ENCODE data around the gene RPS6KA2. TPM values are rescaled to one million over a fixed set of nuclear protein-coding genes. Genes with fewer than 3 reads are reported as not detected.

The RPS6KA2 gene
- total RNA-seq, 1 experiment from 2014 or later = 43.7 TPM

DNA sequence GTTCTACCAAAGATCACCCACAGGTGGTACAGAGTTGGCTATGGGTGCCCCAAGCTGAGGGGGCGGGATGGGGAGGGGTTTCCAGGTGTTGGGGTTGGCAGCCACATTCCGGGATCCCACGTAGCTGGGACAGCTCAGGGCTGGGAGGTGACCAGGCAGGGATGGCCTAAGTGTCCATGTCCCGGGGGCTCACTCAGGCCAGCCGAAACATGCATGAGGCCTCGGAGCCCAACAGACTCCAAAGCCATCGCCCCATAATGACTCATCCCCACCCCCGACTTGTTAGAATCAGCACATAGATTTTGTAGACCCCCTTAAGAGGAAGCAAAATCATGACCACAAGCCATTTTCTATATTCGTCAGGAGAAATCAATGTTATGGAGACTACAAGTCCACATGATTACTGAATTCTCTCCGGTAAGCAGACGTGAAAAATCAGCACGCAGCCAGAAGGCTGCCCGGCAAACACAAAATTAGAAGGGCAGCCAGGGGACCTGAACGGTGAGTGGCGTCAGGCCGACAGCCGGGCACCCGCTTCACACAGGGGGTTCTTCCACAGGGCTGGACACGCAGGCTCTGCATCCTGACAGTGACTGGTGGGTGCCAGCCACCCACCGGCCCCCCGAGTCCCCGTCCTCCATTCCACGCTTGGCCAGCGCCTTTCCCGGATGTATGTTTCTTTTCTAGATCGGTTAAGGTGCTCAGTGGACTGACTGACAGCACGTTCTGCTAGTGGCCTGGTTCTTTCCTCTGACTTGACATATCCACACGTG is 121.7 kb downstream of the RPS6KA2 start:
- no peak for DNase-seq (ENCODE audit: low read depth)

DNA sequence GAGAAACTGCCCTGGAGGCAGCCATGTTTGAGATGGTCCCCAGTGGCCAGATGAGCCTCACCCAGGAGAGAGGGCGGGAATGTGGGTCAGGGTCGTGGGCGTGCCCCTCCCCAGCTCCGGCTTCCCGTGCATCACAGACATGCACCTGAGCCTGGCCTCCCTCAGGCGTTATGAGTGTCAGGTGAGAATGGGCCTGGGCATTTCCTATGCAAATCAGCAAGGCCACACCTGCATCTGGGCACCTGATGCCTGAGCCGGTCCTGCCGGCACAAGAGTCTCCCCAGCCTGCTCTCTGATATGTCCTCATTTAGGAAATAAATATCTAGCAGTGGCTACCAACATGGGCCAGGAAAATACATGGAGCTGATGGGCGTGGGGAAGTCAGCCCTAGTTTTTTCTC is 123.0 kb downstream of the RPS6KA2 start:
- DNase-seq (ENCODE audit: low read depth) = no peak

DNA sequence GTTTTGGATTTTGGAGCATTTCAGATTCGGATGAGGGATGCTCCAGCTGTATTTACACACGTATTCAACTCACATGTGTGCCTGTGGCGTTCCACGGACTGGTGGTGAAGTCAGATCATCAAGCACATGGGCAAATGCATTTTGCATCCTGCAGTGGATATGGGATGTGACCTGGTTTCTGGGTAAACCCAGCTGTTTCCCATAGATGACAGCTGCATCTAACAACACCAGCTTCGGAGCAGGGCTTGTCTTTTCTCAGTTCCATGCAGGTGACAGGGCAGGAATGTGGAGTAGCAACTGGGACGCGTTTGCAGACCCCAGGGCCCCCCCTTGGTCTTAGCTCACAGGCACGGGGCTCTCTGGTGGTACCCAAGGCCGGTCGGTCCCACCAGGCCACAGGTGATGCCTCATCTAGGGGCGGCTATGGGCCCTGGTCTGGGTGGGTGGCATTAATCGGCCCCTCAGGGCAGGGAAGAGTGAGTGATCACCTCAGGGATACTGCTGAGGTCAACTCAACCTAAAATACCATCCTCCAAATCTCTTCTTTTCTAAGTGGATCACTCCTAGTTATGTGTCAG is 123.8 kb downstream of the RPS6KA2 start:
- no peak for DNase-seq (ENCODE audit: low read depth)

GRCh38 chr6:166502453-166502852 is 124.6 kb downstream of the RPS6KA2 start:
- DNase-seq (ENCODE audit: low read depth) = no peak

GRCh38 chr6:166501246-166501645 is 125.8 kb downstream of the RPS6KA2 start:
- no peak for DNase-seq (ENCODE audit: low read depth)

- DNase-seq (ENCODE audit: low read depth) = no peak
Observed at GRCh38 chr6:166500246-166500645, 126.8 kb downstream of the RPS6KA2 start.

DNA sequence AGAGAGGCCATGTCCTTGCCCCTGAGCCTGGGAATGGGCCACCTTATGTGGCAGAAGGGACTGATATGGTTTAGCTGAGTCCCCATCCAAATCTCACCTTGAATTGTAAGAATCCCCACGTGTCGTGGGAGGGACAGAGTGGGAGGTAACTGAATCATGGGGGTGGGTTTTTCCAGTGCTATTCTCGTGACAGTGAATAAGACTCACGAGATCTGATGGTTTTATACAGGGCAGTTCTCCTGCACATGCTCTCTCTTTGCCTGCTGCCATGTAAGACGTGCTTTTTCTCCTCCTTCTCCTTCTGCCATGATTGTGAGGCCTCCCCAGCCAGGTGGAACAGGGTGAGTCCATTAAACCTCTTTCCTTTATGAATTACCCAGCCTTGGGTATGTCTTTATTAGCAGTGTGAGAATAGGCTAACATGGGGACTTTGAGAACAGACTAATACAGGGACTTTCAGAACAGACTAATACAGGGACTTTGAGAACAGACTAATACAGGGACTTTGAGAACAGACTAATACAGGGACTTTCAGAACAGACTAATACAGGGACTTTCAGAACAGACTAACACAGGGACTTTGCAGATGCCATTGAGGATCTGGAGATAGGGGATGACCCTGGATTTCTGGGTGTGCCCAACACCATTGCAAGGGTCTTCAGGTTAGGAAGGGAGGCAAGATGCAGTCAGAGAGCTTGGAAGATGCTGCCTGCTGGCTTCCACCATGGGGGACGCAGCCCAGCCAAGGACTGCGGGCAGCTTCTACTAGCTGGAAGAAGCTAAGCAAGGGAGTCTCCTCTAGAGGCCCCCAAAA is 127.5 kb downstream of the RPS6KA2 start:
- no peak for DNase-seq (ENCODE audit: low read depth)

GRCh38 chr6:166498661-166499349 is 128.2 kb downstream of the RPS6KA2 start:
- DNase-seq (ENCODE audit: low read depth) = no peak

GRCh38 chr6:166498228-166498627 is 128.8 kb downstream of the RPS6KA2 start:
- no peak for DNase-seq (ENCODE audit: low read depth)

DNA sequence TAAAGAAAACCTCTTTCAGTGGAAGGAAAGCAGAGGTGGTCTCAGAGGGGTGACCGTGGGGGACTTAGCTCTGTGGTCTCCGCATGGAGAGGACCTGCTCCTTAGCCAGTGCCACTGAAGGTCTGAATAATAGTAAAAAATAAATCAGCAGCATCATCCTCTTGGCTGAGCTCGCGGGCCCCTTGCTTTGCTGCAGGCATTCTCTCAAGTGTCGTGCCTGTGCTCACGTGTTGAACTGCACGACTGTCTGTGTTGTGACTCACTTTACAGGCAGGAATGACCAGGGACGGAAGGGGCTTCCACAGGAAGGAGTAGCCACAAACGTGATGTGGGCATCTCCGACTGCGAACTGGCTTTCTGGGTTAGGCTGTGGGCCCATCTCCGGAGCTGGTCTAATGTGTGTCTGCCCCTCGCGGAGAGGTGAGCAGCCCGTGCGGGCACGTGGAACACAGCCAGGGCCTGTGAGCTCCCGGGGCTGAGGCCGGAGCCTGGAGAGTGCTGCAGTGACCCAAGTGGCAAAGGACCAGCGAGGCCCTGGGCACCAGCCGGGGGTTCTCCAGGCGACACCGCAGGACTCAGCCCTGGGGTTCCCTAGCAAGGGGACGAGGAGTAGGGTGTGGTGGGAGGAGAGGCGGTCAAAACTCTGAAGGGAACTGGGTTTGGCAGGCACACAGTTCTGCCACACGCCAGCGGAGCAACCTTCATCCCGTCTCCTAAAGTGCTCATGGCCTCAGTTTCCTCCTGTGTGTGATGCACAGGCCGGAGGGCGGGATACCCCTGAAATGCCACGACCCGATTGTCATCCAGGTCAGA is 129.8 kb downstream of the RPS6KA2 start:
- no peak for DNase-seq (ENCODE audit: low read depth)

- no peak for DNase-seq (ENCODE audit: low read depth)
Observed at GRCh38 chr6:166496460-166496859, 130.6 kb downstream of the RPS6KA2 start.

GRCh38 chr6:166495487-166496314 is 131.3 kb downstream of the RPS6KA2 start:
- DNase-seq (ENCODE audit: low read depth) = no peak

- DNase-seq (ENCODE audit: low read depth) = no peak
Observed at GRCh38 chr6:166494757-166495486, 132.1 kb downstream of the RPS6KA2 start.

GRCh38 chr6:166494101-166494441 is 133.0 kb downstream of the RPS6KA2 start:
- DNase-seq (ENCODE audit: low read depth) = no peak

- no peak for DNase-seq (ENCODE audit: low read depth)
Observed at GRCh38 chr6:166493427-166494100, 133.5 kb downstream of the RPS6KA2 start.

DNA sequence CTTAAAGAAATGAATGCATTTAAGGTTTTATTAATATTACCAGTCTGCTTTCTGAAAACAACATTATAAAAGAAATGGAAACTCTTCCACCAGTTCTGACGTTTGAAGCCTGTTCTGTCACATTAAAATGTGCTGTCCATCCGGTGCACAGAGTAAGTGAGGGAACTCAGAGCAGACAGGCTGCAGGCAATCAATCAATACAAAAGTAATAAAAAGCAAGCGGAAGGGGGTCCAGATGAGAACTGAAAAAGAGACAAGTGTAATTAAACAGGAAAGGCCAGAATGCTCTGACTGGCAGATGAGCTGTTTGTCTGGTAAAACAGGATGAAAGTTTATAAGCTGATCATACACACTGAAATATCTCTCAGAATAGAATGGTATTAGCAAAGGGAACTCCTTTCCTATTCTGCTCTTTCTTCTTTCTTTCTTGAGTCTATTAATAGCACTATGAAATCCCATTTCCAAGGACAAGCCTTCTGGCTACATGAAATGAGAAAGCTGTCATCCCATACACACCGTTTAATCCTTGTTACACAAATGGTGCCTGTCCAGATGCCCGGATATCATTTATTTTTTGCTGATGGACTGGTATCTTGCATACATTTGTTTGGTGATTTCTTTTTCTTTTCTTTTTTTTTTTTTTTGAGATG is 134.8 kb downstream of the RPS6KA2 start:
- no peak for DNase-seq (ENCODE audit: low read depth)

GRCh38 chr6:166490671-166491500 is 136.2 kb downstream of the RPS6KA2 start:
- DNase-seq (ENCODE audit: low read depth) = peak; percentile 83
